ENCODE measurements around the gene IGFL3.

DNA sequence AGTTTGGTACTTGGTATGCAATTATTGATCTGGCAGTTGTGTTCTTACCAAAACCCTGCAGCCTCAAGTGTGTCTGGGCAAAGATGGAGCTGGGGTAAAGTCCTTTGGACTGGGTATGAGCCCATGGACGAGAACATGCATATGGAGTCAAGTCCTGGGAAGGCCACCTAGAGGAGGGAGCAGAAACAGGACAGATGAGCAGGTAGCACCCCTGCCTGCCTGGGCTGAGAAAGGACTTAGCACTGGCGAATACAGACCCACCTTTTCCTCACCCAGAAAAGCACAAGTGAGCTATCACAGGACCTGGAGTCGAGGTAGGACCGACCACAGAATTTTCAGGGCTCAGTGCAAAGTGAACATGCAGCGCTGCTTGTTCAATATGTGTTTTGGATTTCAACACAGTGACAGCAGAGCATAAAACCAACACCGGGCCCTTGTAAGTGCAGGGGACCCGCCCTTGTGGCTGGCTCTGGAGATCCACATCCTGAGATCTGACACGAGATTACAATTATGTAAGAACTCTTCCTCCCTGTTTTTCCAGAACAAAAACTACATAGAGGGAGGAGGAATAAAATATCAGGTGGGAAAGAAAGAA is 49.5 kb upstream of the IGFL3 start:
- TF ChIP-seq, protein P1, sequence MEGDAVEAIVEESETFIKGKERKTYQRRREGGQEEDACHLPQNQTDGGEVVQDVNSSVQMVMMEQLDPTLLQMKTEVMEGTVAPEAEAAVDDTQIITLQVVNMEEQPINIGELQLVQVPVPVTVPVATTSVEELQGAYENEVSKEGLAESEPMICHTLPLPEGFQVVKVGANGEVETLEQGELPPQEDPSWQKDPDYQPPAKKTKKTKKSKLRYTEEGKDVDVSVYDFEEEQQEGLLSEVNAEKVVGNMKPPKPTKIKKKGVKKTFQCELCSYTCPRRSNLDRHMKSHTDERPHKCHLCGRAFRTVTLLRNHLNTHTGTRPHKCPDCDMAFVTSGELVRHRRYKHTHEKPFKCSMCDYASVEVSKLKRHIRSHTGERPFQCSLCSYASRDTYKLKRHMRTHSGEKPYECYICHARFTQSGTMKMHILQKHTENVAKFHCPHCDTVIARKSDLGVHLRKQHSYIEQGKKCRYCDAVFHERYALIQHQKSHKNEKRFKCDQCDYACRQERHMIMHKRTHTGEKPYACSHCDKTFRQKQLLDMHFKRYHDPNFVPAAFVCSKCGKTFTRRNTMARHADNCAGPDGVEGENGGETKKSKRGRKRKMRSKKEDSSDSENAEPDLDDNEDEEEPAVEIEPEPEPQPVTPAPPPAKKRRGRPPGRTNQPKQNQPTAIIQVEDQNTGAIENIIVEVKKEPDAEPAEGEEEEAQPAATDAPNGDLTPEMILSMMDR (IDR thresholded peaks at IDR 0.05): no peak
- TF ChIP-seq POLR2A (IDR thresholded peaks at IDR 0.05): no peak
- no peak for TF ChIP-seq POLR2AphosphoS5 (IDR thresholded peaks at IDR 0.05)

All from breast epithelium (tissue), 3 donors.